MM.1S (cell line): ENCODE measurements around the gene ZNF687.

Experiments
- CTCF ChIP-seq: fragments of 300-600 bp; sonication (generic); IDR thresholded peaks from 2 replicates; pipeline ENCODE4 v1.5.1; 2016; ENCODE audit warnings: antibody characterized with exemption, low read length, mixed read lengths
- EZH2phosphoT487 ChIP-seq: fragments of 300-600 bp; sonication (generic); IDR thresholded peaks from 2 replicates; pipeline ENCODE4 v1.6.1; 2018; ENCODE audit warnings: antibody characterized with exemption, low read length

GRCh38 chr1:151243683-151244216 lies 38.3 kb upstream of the ZNF687 start:
- no peak for TF ChIP-seq CTCF
- TF ChIP-seq EZH2phosphoT487, result no peak
